Neural crest cell (in vitro differentiated cells): ENCODE results near the gene PHTF2. TPM values are rescaled to one million over a fixed set of nuclear protein-coding genes. Genes with fewer than 3 reads are reported as not detected.

Experiments used
- DNase-seq: peaks from one replicate; pipeline ENCODE4 v3.0.0; 2021; ENCODE audit warnings: low read depth, mixed read lengths, low spot score
- H3K27ac Mint-ChIP-seq: one replicate; pipeline ENCODE4 v1.8.0; 2021; ENCODE audit warnings: mild to moderate bottlenecking, mixed read lengths; ENCODE audit not compliant: unreplicated experiment
- H3K27me3 Mint-ChIP-seq: 2 replicates; pipeline ENCODE4 v1.8.0; 2021; ENCODE audit warnings: low read depth, mild to moderate bottlenecking, mixed read lengths
- H3K36me3 Mint-ChIP-seq: 2 replicates; pipeline ENCODE4 v1.8.0; 2021; ENCODE audit warnings: low read depth, mild to moderate bottlenecking, mixed read lengths
- H3K4me1 Mint-ChIP-seq: 2 replicates; pipeline ENCODE4 v1.8.0; 2021; ENCODE audit warnings: mixed read lengths
- H3K4me3 Mint-ChIP-seq: one replicate; pipeline ENCODE4 v1.8.0; 2021; ENCODE audit warnings: mild to moderate bottlenecking, mixed read lengths
- H3K9me3 Mint-ChIP-seq: 2 replicates; pipeline ENCODE4 v1.8.0; 2021; ENCODE audit warnings: mixed read lengths
- total RNA-seq: library from RNA; stranded (reverse); gene quantifications from 2 replicates; pipeline ENCODE4 v1.2.1, GENCODE V29; 2021
- TF ChIP-seq, protein P1 (sequence below): fragments of 200-600 bp; sonication (generic); conservative IDR thresholded peaks from 2 replicates; pipeline ENCODE4 v1.5.0; 2021; ENCODE audit warnings: antibody characterized with exemption, mild to moderate bottlenecking

The PHTF2 gene
- total RNA-seq, 1 donor from 2014 or later: 19.8 TPM

DNA sequence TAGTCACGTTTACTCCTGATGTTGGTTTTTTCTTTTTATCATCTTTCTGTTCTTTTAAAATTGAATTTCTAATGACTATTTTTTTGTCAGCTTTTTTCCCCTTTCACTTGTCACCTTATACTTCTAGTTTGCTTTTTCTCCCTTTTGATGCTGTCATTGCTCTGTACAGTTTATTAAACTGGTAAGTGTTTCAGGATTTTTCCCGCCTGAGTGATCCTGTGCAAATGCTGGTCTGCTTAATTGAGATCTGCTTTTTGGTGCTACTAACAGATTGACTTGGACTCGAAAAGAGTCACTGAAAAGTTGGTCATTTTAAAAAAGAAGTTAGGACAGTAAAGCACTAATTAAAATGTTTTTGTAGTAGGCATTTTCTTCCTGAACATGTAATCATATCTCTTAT is 95.2 kb downstream of the PHTF2 start:
- H3K27me3 Mint-ChIP-seq: no peaks in the 10 kb centered on the region
- no peaks in the 10 kb centered on the region for H3K36me3 Mint-ChIP-seq
- no peak overlapping the region for H3K4me3 Mint-ChIP-seq
- H3K4me1 Mint-ChIP-seq: peaks cover 4% of the 10 kb centered on the region
- no peak for DNase-seq
- H3K9me3 Mint-ChIP-seq: no peaks in the 10 kb centered on the region
- no peak overlapping the region for H3K27ac Mint-ChIP-seq
- TF ChIP-seq, protein P1, sequence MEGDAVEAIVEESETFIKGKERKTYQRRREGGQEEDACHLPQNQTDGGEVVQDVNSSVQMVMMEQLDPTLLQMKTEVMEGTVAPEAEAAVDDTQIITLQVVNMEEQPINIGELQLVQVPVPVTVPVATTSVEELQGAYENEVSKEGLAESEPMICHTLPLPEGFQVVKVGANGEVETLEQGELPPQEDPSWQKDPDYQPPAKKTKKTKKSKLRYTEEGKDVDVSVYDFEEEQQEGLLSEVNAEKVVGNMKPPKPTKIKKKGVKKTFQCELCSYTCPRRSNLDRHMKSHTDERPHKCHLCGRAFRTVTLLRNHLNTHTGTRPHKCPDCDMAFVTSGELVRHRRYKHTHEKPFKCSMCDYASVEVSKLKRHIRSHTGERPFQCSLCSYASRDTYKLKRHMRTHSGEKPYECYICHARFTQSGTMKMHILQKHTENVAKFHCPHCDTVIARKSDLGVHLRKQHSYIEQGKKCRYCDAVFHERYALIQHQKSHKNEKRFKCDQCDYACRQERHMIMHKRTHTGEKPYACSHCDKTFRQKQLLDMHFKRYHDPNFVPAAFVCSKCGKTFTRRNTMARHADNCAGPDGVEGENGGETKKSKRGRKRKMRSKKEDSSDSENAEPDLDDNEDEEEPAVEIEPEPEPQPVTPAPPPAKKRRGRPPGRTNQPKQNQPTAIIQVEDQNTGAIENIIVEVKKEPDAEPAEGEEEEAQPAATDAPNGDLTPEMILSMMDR: no peak

- TF ChIP-seq, protein P1: no peak
- Mint-ChIP-seq H3K4me1 (no peaks in the 10 kb centered on the region), H3K36me3 (no peaks in the 10 kb centered on the region), H3K27ac (no peak overlapping the region), H3K9me3 (no peaks in the 10 kb centered on the region), H3K27me3 (no peaks in the 10 kb centered on the region), H3K4me3 (no peak overlapping the region)
- no peak for DNase-seq
Observed at GRCh38 chr7:77894574-77895091, 96.1 kb downstream of the PHTF2 start.

DNA sequence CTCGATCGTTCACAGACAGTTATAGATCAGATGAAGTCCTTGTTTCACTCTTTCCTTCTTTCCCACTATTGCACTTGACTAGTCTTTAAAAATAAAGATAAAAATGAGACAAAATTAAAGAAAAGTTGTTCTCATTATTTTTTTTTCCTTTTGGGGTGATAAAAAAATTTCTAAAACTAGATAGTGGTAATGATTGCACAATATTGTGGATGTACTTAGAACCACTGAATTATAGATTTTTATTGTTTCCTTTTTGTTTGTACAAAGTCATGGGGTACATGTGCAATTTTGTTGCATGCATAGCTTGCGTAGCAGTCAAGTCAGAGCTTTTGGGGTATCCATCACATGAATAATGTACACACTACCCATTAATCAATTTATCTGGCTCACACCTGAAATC is 97.3 kb downstream of the PHTF2 start:
- H3K9me3 Mint-ChIP-seq: no peaks in the 10 kb centered on the region
- H3K4me3 Mint-ChIP-seq: no peak overlapping the region
- TF ChIP-seq, protein P1: no peak
- H3K27me3 Mint-ChIP-seq: no peaks in the 10 kb centered on the region
- no peaks in the 10 kb centered on the region for H3K36me3 Mint-ChIP-seq
- H3K4me1 Mint-ChIP-seq: no peaks in the 10 kb centered on the region
- no peak for DNase-seq
- H3K27ac Mint-ChIP-seq: no peak overlapping the region

DNA sequence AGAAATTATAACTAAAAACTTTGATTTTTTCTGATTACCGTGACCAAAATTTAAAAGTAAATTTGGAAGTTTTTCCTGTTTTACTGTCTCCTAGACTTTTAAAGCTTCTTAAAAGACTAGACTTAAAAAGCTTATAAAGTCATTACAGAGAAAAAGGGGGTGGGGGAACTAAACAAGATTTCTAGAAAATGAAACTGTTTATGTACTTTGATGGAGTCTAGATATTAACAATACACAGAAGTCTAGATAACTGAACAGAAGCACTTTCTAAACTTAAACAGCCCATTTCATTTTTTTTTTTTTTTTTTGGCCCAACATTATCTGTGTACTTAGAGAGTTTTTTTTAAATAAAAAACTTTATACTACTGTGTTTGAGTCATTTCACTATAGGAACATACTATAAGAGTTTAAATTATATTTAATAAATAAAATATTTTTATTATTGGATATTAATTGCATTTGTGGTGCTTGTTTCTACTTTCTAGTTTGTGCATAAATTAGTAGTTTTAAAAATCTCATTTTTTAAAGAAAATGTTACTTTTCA is 98.5 kb downstream of the PHTF2 start:
- H3K27me3 Mint-ChIP-seq: no peaks in the 10 kb centered on the region
- no peak overlapping the region for H3K27ac Mint-ChIP-seq
- no peaks in the 10 kb centered on the region for H3K4me1 Mint-ChIP-seq
- TF ChIP-seq, protein P1: no peak
- H3K4me3 Mint-ChIP-seq: no peak overlapping the region
- no peak for DNase-seq
- H3K9me3 Mint-ChIP-seq: no peaks in the 10 kb centered on the region
- H3K36me3 Mint-ChIP-seq: no peaks in the 10 kb centered on the region

- TF ChIP-seq, protein P1: no peak
- Mint-ChIP-seq H3K36me3 (peaks cover 3% of the 10 kb centered on the region), H3K4me1 (no peaks in the 10 kb centered on the region), H3K27ac (no peak overlapping the region), H3K27me3 (no peaks in the 10 kb centered on the region), H3K4me3 (no peak overlapping the region), H3K9me3 (no peaks in the 10 kb centered on the region)
- DNase-seq: no peak
Observed at GRCh38 chr7:77899516-77899915, 100.9 kb downstream of the PHTF2 start.
